SK-N-SH treated with all-trans-retinoic acid at 6 μM for 48 hours (cell line): ENCODE results near the gene FAF2.

Source experiments
- ATAC-seq: fragments of 200-7000 bp; cut with Tn5 transposase; 3 replicates; pipeline ENCODE4 v1.9.1; 2020; ENCODE audit warnings: mild to moderate bottlenecking, moderate library complexity
- BACH2 ChIP-seq: fragments of 250-450 bp; sonication (Bioruptor Pico); IDR thresholded peaks from 2 replicates; pipeline ENCODE4 v1.9.0; 2021; ENCODE audit warnings: mild to moderate bottlenecking, borderline replicate concordance
- CSDC2 ChIP-seq: fragments of 250-450 bp; sonication (Bioruptor Pico); IDR thresholded peaks from 2 replicates; pipeline ENCODE4 v1.5.0; 2020; ENCODE audit warnings: mild to moderate bottlenecking, moderate library complexity
- ESRRG ChIP-seq: fragments of 250-450 bp; sonication (Bioruptor Pico); IDR thresholded peaks from 2 replicates; pipeline ENCODE4 v1.6.1; 2021; ENCODE audit warnings: mild to moderate bottlenecking
- GLIS3 ChIP-seq: fragments of 250-450 bp; sonication (Bioruptor Pico); IDR thresholded peaks from 2 replicates; pipeline ENCODE4 v1.5.0; 2020; ENCODE audit warnings: mild to moderate bottlenecking, moderate library complexity
- ISL1 ChIP-seq: fragments of 250-450 bp; sonication (Bioruptor Pico); IDR thresholded peaks from 2 replicates; pipeline ENCODE4 v2.1.2; 2022; ENCODE audit warnings: mild to moderate bottlenecking, moderate library complexity
- OSR1 ChIP-seq: fragments of 250-450 bp; sonication (Bioruptor Pico); IDR thresholded peaks from 2 replicates; pipeline ENCODE4 v1.8.0; 2022; ENCODE audit warnings: moderate library complexity, mild to moderate bottlenecking, inconsistent platforms
- PATZ1 ChIP-seq: fragments of 250-450 bp; sonication (Bioruptor Pico); IDR thresholded peaks from 2 replicates; pipeline ENCODE4 v1.8.0; 2020; ENCODE audit warnings: mild to moderate bottlenecking, moderate library complexity, borderline replicate concordance
- POU6F1 ChIP-seq: fragments of 250-450 bp; sonication (Bioruptor Pico); IDR thresholded peaks from 2 replicates; pipeline ENCODE4 v1.8.0; 2021; ENCODE audit warnings: low read depth, mild to moderate bottlenecking, moderate library complexity, borderline replicate concordance
- PPARA ChIP-seq: fragments of 250-450 bp; sonication (Bioruptor Pico); IDR thresholded peaks from 2 replicates; pipeline ENCODE4 v1.5.0; 2020; ENCODE audit warnings: mild to moderate bottlenecking, borderline replicate concordance
- RARB ChIP-seq: fragments of 250-450 bp; sonication (Bioruptor Pico); IDR thresholded peaks from 2 replicates; pipeline ENCODE4 v1.8.0; 2021; ENCODE audit warnings: mild to moderate bottlenecking, moderate library complexity
- SNAI2 ChIP-seq: fragments of 250-450 bp; sonication (Bioruptor Pico); IDR thresholded peaks from 2 replicates; pipeline ENCODE4 v1.5.0; 2020; ENCODE audit warnings: mild to moderate bottlenecking, moderate library complexity
- TOX ChIP-seq: fragments of 250-450 bp; sonication (Bioruptor Pico); IDR thresholded peaks from 2 replicates; pipeline ENCODE4 v1.8.0; 2021; ENCODE audit warnings: mild to moderate bottlenecking, moderate library complexity, borderline replicate concordance
- TSHZ2 ChIP-seq: fragments of 250-450 bp; sonication (Bioruptor Pico); IDR thresholded peaks from 2 replicates; pipeline ENCODE4 v1.5.0; 2020; ENCODE audit warnings: mild to moderate bottlenecking, moderate library complexity
- ZFP3 ChIP-seq: fragments of 250-450 bp; sonication (Bioruptor Pico); IDR thresholded peaks from 2 replicates; pipeline ENCODE4 v1.5.0; 2020; ENCODE audit warnings: mild to moderate bottlenecking, moderate library complexity
- ZFP30 ChIP-seq: fragments of 450-650 bp; formaldehyde crosslinking; IDR thresholded peaks from 2 replicates; pipeline ENCODE4 v1.5.0; 2022; ENCODE audit warnings: mild to moderate bottlenecking, moderate library complexity
- ZNF565 ChIP-seq: fragments of 450-650 bp; formaldehyde crosslinking; conservative IDR thresholded peaks from 2 replicates; pipeline ENCODE4 v1.5.0; 2020; ENCODE audit warnings: low read depth, mild to moderate bottlenecking, moderate library complexity
- ZNF70 ChIP-seq: fragments of 450-650 bp; formaldehyde crosslinking; IDR thresholded peaks from 2 replicates; pipeline ENCODE4 v1.5.0; 2020; ENCODE audit warnings: mild to moderate bottlenecking, moderate library complexity
- ZNF8 ChIP-seq: fragments of 450-650 bp; formaldehyde crosslinking; IDR thresholded peaks from 2 replicates; pipeline ENCODE4 v1.5.0; 2020; ENCODE audit warnings: mild to moderate bottlenecking, moderate library complexity

The FAF2 gene

GRCh38 chr5:176458904-176459561 lies 10.8 kb downstream of the FAF2 start:
- ATAC-seq, result no peak
- TF ChIP-seq ESRRG (CRISPR knock-in tag) (no peak), PPARA (CRISPR knock-in tag) (no peak), ZNF70 (CRISPR knock-in tag) (no peak), OSR1 (CRISPR knock-in tag) (no peak), ZFP3 (CRISPR knock-in tag) (no peak), ZFP30 (no peak), BACH2 (CRISPR knock-in tag) (no peak), POU6F1 (CRISPR knock-in tag) (no peak), GLIS3 (no peak), RARB (CRISPR knock-in tag) (no peak), TOX (no peak), ZNF565 (CRISPR knock-in tag) (no peak)
- TF ChIP-seq, all 23 proteins: peak for 0

- TF ChIP-seq PATZ1 (CRISPR knock-in tag) (no peak), OSR1 (CRISPR knock-in tag) (no peak), PPARA (CRISPR knock-in tag) (no peak), BACH2 (CRISPR knock-in tag) (no peak), TSHZ2 (CRISPR knock-in tag) (no peak), RARB (CRISPR knock-in tag) (no peak), SNAI2 (CRISPR knock-in tag) (no peak), CSDC2 (CRISPR knock-in tag) (no peak), ZNF8 (CRISPR knock-in tag) (no peak), ISL1 (CRISPR knock-in tag) (no peak), ZNF565 (CRISPR knock-in tag) (no peak), ESRRG (CRISPR knock-in tag) (no peak), ZFP30 (no peak), POU6F1 (CRISPR knock-in tag) (no peak)
Measured at GRCh38 chr5:176461349-176461748, 13.2 kb downstream of the FAF2 start.

GRCh38 chr5:176463113-176463764 lies 15.1 kb downstream of the FAF2 start:
- ATAC-seq, result no peak

More at GRCh38 chr5:176461349-176461748, 13.2 kb downstream of the FAF2 start:
- ATAC-seq, result no peak

More at GRCh38 chr5:176463113-176463764, 15.1 kb downstream of the FAF2 start:
- TF ChIP-seq TSHZ2 (CRISPR knock-in tag), result no peak
- no peak for TF ChIP-seq PATZ1 (CRISPR knock-in tag)
- no peak for TF ChIP-seq SNAI2 (CRISPR knock-in tag)
